CD4-positive, alpha-beta T cell (primary cell): ENCODE results near the gene KCTD21. TPM values are rescaled to one million over a fixed set of nuclear protein-coding genes. Genes with fewer than 3 reads are reported as not detected.
A peak's percentile ranks its signal among the peaks of the same experiment; 100 is the strongest.

Experiments
- ATAC-seq: fragments of 200-7000 bp; cut with Tn5 transposase; one replicate; pipeline ENCODE4 v1.10.0; 2022; ENCODE audit warnings: mild to moderate bottlenecking; ENCODE audit not compliant: poor library complexity
- CTCF ChIA-PET: fragments of 350-600 bp; sonication (Branson Sonifier 250); formaldehyde crosslinking; loops from one replicate; lab custom pipeline; 2021; ENCODE audit warnings: antibody characterized with exemption, inconsistent platforms; lab: Charles Lee
- POLR2A ChIA-PET: fragments of 350-600 bp; sonication (Branson Sonifier 250); formaldehyde crosslinking; loops from one replicate; lab custom pipeline; 2021; ENCODE audit warnings: antibody characterized with exemption, inconsistent platforms; lab: Charles Lee
- DNase-seq, 14 experiments: peaks; one replicate each; pipeline ENCODE4 v3.0.0-alpha.2; 2013 to 2020; ENCODE audit warnings: mixed read lengths in 2 of 14
- H3K27ac ChIP-seq, 2 donors: one replicate each; pipeline versions ENCODE4 v1.5.1 to v1.7.0; 2013; ENCODE audit warnings: low read length in 2 of 2, low read depth in 1 of 2, mild to moderate bottlenecking in 1 of 2
- H3K27me3 ChIP-seq, 2 experiments: 1 replicate in 1 of 2; 2 replicates in 1 of 2; pipeline versions ENCODE4 v1.6.1 to v1.7.0; 2013; ENCODE audit warnings: low read length in 2 of 2, control low read depth in 1 of 2, mild to moderate bottlenecking in 1 of 2, moderate library complexity in 1 of 2; ENCODE audit not compliant: insufficient read depth in 2 of 2, control insufficient read depth in 1 of 2
- H3K36me3 ChIP-seq: one replicate; pipeline ENCODE4 v1.6.1; 2013; ENCODE audit warnings: low read length, control low read depth; ENCODE audit not compliant: insufficient read depth
- H3K4me1 ChIP-seq: one replicate; pipeline ENCODE4 v1.6.1; 2013; ENCODE audit warnings: low read length, control low read depth; ENCODE audit not compliant: insufficient read depth
- H3K4me3 ChIP-seq: one replicate; pipeline ENCODE4 v1.5.1; 2013; ENCODE audit warnings: mild to moderate bottlenecking, low read length, moderate library complexity
- H3K9me3 ChIP-seq, 2 experiments: 1 replicate in 1 of 2; 2 replicates in 1 of 2; pipeline versions ENCODE4 v1.6.1 to v1.7.0; 2013; ENCODE audit warnings: low read length in 2 of 2, mild to moderate bottlenecking in 2 of 2, control low read depth in 1 of 2, moderate library complexity in 1 of 2; ENCODE audit not compliant: control insufficient read depth in 1 of 2, insufficient read depth in 1 of 2
- H3K27ac Mint-ChIP-seq: one replicate; pipeline ENCODE4 v1.8.0; 2020; ENCODE audit warnings: mixed read lengths
- H3K27me3 Mint-ChIP-seq: one replicate; pipeline ENCODE4 v1.8.0; 2021; ENCODE audit warnings: mixed read lengths
- H3K36me3 Mint-ChIP-seq: one replicate; pipeline ENCODE4 v1.8.0; 2021; ENCODE audit warnings: low read depth, mixed read lengths
- H3K4me1 Mint-ChIP-seq: one replicate; pipeline ENCODE4 v1.8.0; 2021; ENCODE audit warnings: low read depth, mixed read lengths
- H3K4me3 Mint-ChIP-seq: one replicate; pipeline ENCODE4 v1.8.0; 2020; ENCODE audit warnings: mild to moderate bottlenecking, mixed read lengths
- H3K9me3 Mint-ChIP-seq: one replicate; pipeline ENCODE4 v1.8.0; 2020; ENCODE audit warnings: mixed read lengths
- intact Hi-C, 2 experiments: fragments of 100-400 bp; cut with DNase I in 1 of 2; cut with micrococcal nuclease in 1 of 2; formaldehyde crosslinking; loops; one replicate each; pipeline versions ENCODE4 v1.15.1 to v1.9.0; 2023 to 2025; cut with DNase I, micrococcal nuclease
- polyA plus RNA-seq, 2 donors: library from polyadenylated mRNA; unstranded; fragments of 120-200 nt; gene quantifications; one replicate each; pipeline ENCODE4 v1.2.1, GENCODE V29; 2013
- total RNA-seq, 174 experiments: library from RNA in 2 of 174; stranded (reverse) in 2 of 174; gene quantifications; one replicate each; pipeline ENCODE4 v1.2.3 and lab custom pipeline; 2021 to 2026
- TF ChIP-seq, protein P1 (sequence below): fragments of 200-600 bp; IDR thresholded peaks from one replicate; pipeline ENCODE4 v1.8.0; 2022; ENCODE audit warnings: antibody characterized with exemption, mild to moderate bottlenecking

Gene KCTD21, protein sequence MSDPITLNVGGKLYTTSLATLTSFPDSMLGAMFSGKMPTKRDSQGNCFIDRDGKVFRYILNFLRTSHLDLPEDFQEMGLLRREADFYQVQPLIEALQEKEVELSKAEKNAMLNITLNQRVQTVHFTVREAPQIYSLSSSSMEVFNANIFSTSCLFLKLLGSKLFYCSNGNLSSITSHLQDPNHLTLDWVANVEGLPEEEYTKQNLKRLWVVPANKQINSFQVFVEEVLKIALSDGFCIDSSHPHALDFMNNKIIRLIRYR
- total RNA-seq = 1 to 10 TPM; 3.5 to 6.5 TPM
- polyA plus RNA-seq (2013, experiment 1 of 2) = 4.7 TPM
- polyA plus RNA-seq (2013, experiment 2 of 2) = 4.2 TPM
- 2.2 to 74.6 (median 11.3) reads per million in 172 experiments for total RNA-seq (lab: John Stamatoyannopoulos, UW)

DNA sequence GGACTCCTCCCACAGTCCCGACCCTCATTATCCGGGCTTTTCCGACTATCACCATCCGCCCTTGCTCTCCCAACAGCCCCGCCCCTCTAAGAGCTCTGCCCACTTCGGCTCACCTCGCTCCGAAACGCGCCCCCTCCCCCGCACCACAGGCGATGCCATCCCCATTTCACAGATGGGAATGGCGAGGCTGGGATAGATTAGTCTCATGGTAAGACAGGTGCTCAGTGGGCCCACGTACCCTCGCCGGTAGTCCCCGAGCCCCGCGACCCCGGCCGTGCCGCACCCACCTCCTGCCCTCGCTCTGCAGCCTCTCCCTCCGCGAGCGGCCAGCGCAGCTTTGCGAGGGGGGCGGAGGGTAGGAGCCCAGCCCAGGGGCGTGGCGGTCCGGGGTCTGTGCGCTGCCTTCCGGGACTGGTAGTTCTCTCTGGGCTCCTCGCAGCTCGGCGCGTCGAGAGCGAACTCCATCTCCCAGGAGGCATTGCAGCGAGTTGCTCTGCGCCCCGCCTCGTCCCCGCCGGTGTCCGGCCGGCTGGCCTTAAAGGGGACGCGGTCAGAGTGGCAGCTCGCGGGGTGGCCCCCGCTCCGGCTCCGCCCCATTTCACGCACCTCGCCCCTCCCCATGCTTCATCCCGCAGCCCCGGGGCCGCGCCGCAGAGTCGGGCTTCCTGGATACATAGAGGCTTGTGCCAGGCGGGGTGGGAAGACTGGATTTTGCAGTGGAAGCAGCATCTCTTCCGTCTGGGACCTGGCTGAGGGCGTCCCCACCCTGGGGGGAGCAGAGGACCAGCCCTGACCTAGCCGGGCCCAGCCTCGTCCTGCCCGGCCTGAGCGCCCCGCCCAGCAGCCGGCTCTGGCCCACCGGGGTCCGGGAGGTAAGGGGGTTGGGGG is at the start of gene KCTD21, which contains the start of gene USP35:
TSS of gene KCTD21 (minus strand) at position 341 of the 888 bp plus-strand sequence. CDS start 14,072 bp downstream, outside the sequence.
TSS of gene USP35 (plus strand) at position 634 of the 888 bp plus-strand sequence. CDS start 7,327 bp downstream, outside the sequence.
- H3K27ac Mint-ChIP-seq = peak within 1 kb of the TSS; percentile 99
- TF ChIP-seq, protein P1, sequence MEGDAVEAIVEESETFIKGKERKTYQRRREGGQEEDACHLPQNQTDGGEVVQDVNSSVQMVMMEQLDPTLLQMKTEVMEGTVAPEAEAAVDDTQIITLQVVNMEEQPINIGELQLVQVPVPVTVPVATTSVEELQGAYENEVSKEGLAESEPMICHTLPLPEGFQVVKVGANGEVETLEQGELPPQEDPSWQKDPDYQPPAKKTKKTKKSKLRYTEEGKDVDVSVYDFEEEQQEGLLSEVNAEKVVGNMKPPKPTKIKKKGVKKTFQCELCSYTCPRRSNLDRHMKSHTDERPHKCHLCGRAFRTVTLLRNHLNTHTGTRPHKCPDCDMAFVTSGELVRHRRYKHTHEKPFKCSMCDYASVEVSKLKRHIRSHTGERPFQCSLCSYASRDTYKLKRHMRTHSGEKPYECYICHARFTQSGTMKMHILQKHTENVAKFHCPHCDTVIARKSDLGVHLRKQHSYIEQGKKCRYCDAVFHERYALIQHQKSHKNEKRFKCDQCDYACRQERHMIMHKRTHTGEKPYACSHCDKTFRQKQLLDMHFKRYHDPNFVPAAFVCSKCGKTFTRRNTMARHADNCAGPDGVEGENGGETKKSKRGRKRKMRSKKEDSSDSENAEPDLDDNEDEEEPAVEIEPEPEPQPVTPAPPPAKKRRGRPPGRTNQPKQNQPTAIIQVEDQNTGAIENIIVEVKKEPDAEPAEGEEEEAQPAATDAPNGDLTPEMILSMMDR = no peak
- no peaks in the 10 kb centered on the region for H3K27me3 ChIP-seq
- peak within 1 kb of the TSS; percentile 56 to 86 for H3K27ac ChIP-seq
- peaks cover 53% of the 10 kb centered on the region for H3K4me1 ChIP-seq
- H3K4me3 ChIP-seq = peak within 1 kb of the TSS; percentile 97
- peaks cover 55% of the 10 kb centered on the region for H3K4me1 Mint-ChIP-seq
- ChIA-PET POLR2A (interaction anchor here (0.5 to 4.2 kb wide), 8 partner anchors 8 to 386 kb away, joined by 3 to 51 read pairs (median 8); partner anchors contain the start of genes ALG8, GAB2, INTS4 and NARS2), CTCF (interaction anchor here (1.2 to 2.8 kb wide), 5 partner anchors 10 to 376 kb away, joined by 3 to 15 read pairs (median 3); partner anchors contain the start of genes ALG8 and GAB2)
- peak within 1 kb of the TSS; percentile 99 for H3K4me3 Mint-ChIP-seq
- H3K36me3 ChIP-seq = no peaks in the 10 kb centered on the region
- no peaks in the 10 kb centered on the region for H3K9me3 ChIP-seq
- DNase-seq = peak; percentile 80 to 96 (median 88)
- intact Hi-C loops = loop anchor here (1.0 to 5.0 kb wide), 9 partner anchors 14 to 384 kb away; partner anchors contain the start of genes ALG8 (in 2 of the 2), GAB2 (in 2 of the 2), INTS4 (in 2 of the 2) and AAMDC (in 1 of the 2)
- peak; percentile 82 for ATAC-seq
- no peaks in the 10 kb centered on the region for H3K27me3 Mint-ChIP-seq
- no peaks in the 10 kb centered on the region for H3K9me3 Mint-ChIP-seq
- peaks cover 19% of the 10 kb centered on the region for H3K36me3 Mint-ChIP-seq

- no peak overlapping the region for H3K4me3 Mint-ChIP-seq
- peaks cover 9% of the 10 kb centered on the region for H3K36me3 Mint-ChIP-seq
- Histone ChIP-seq H3K9me3 (peaks cover 15 to 16% of the 10 kb centered on the region in 2 experiments), H3K27me3 (no peaks in the 10 kb centered on the region), H3K4me3 (no peak overlapping the region), H3K36me3 (no peaks in the 10 kb centered on the region), H3K27ac (no peak overlapping the region), H3K4me1 (no peaks in the 10 kb centered on the region)
- TF ChIP-seq, protein P1 = no peak
- ATAC-seq (no peak), DNase-seq (no peak)
- intact Hi-C loops = no loop called here
- no peaks in the 10 kb centered on the region for H3K27me3 Mint-ChIP-seq
- H3K27ac Mint-ChIP-seq = no peak overlapping the region
- ChIA-PET CTCF (interaction anchor here (0.7 kb wide), 1 partner anchor 65 kb away, joined by 3 read pairs; no protein-coding TSS in a partner anchor), POLR2A (no interaction called here)
- H3K9me3 Mint-ChIP-seq = peaks cover 8% of the 10 kb centered on the region
- H3K4me1 Mint-ChIP-seq = no peaks in the 10 kb centered on the region
Observed at GRCh38 chr11:78237293-78238046, 49.0 kb upstream of the KCTD21 start.
